GM12878 (cell line): ENCODE measurements around the gene ZNF280D. TPM values are rescaled to one million over a fixed set of nuclear protein-coding genes. Genes with fewer than 3 reads are reported as not detected.

Experiments
- ATAC-seq: fragments of 200-7000 bp; cut with Tn5 transposase; 3 replicates; pipeline ENCODE4 v1.9.1; 2020; ENCODE audit warnings: mild to moderate bottlenecking, moderate library complexity
- BruUV-seq: library from RNA; stranded (reverse); fragments of 400-500 nt; replicated peaks from 2 replicates; lab custom pipeline; 2021; lab: Mats Ljungman, UMichigan
- CTCF ChIA-PET: fragments of 300-600 bp; sonication (Branson Sonifier 250); formaldehyde crosslinking; extraction: SDS; loops from one replicate; lab custom pipeline; 2021; ENCODE audit warnings: inconsistent platforms; lab: Yijun Ruan, JAX
- POLR2A ChIA-PET: fragments of 350-600 bp; formaldehyde crosslinking; extraction: SDS; loops from one replicate; lab custom pipeline; 2021; ENCODE audit warnings: inconsistent platforms; lab: Charles Lee
- RAD21 ChIA-PET: fragments of 300-600 bp; sonication (Branson Sonifier 250); formaldehyde crosslinking; loops from one replicate; lab custom pipeline; 2023; ENCODE audit warnings: antibody characterized with exemption; ENCODE audit not compliant: unreplicated experiment; lab: Charles Lee
- SMC1A ChIA-PET: fragments of 300-600 bp; sonication (Branson Sonifier 250); formaldehyde crosslinking; loops from one replicate; lab custom pipeline; 2023; ENCODE audit not compliant: unreplicated experiment, uncharacterized antibody; lab: Charles Lee
- DNase-seq: peaks from one replicate; pipeline ENCODE4 v3.0.0-alpha.2; 2011; ENCODE audit warnings: low read depth, low spot score
- FAIRE-seq: peaks from 3 replicates; lab custom pipeline; 2011; peaks lifted over from hg19 to GRCh38; lab: Jason Lieb, UNC
- H2AFZ ChIP-seq: 2 replicates; pipeline ENCODE4 v1.6.0; 2011; ENCODE audit warnings: low read depth, low read length, control low read depth; ENCODE audit not compliant: control insufficient read depth
- H3K27ac ChIP-seq: 2 replicates; pipeline ENCODE4 v1.5.1; 2011; ENCODE audit warnings: control low read depth; ENCODE audit not compliant: control insufficient read depth, insufficient read depth
- H3K27me3 ChIP-seq, 2 experiments: replicated peaks in 1 of 2; 2 replicates each; pipeline versions ENCODE4 v1.6.0 to v1.6.1; 2011; ENCODE audit warnings: low read length in 1 of 2; ENCODE audit not compliant: control insufficient read depth in 2 of 2, insufficient read depth in 2 of 2
- H3K36me3 ChIP-seq, 2 experiments: 2 replicates each; pipeline ENCODE4 v1.5.1; 2011; ENCODE audit warnings: low read length in 1 of 2; ENCODE audit not compliant: control insufficient read depth in 2 of 2, insufficient read depth in 2 of 2
- H3K4me1 ChIP-seq: 2 replicates; pipeline ENCODE4 v1.6.1; 2011; ENCODE audit warnings: mild to moderate bottlenecking, low read length, moderate library complexity, mixed read lengths; ENCODE audit not compliant: control insufficient read depth, insufficient read depth
- H3K4me2 ChIP-seq: 2 replicates; pipeline ENCODE4 v1.6.0; 2011; ENCODE audit warnings: control low read depth; ENCODE audit not compliant: control insufficient read depth, insufficient read depth
- H3K4me3 ChIP-seq: fragments of 200-600 bp; sonication (generic); 2 replicates; pipeline ENCODE4 v1.5.1; 2016
- H3K79me2 ChIP-seq: 2 replicates; pipeline ENCODE4 v1.6.0; 2011; ENCODE audit warnings: low read length; ENCODE audit not compliant: control insufficient read depth, insufficient read depth
- H3K9ac ChIP-seq: 2 replicates; pipeline ENCODE4 v1.8.0; 2011; ENCODE audit warnings: low read length, control low read depth, mixed read lengths; ENCODE audit not compliant: control insufficient read depth, insufficient read depth
- H3K9me3 ChIP-seq: replicated peaks from 3 replicates; pipeline ENCODE4 v1.5.1; 2011; ENCODE audit warnings: mild to moderate bottlenecking, low read length; ENCODE audit not compliant: control insufficient read depth, insufficient read depth
- H4K20me1 ChIP-seq: 2 replicates; pipeline ENCODE4 v1.6.0; 2011; ENCODE audit not compliant: control insufficient read depth, insufficient read depth
- PML ChIP-seq: IDR thresholded peaks from 2 replicates; pipeline ENCODE4 v1.6.1; 2012; ENCODE audit warnings: low read length, inconsistent platforms
- RCOR1 ChIP-seq: conservative IDR thresholded peaks from 2 replicates; pipeline ENCODE4 v1.6.1; 2012; ENCODE audit warnings: low read depth, low read length, improper control_type of control experiment
- ZBTB11 ChIP-seq: fragments of 450-650 bp; formaldehyde crosslinking; IDR thresholded peaks from 2 replicates; pipeline ENCODE4 v1.5.0; 2022; ENCODE audit warnings: mild to moderate bottlenecking, missing genetic modification characterization
- ZNF24 ChIP-seq: fragments of 450-650 bp; IDR thresholded peaks from 2 replicates; pipeline ENCODE4 v1.6.1; 2017; ENCODE audit warnings: antibody characterized with exemption, mild to moderate bottlenecking
- WGBS: methylation state at CpG from one replicate; pipeline ENCODE4 v1.1.6; 2016; ENCODE audit warnings: low lambda C conversion rate; ENCODE audit not compliant: insufficient replicate concordance, insufficient coverage; ENCODE audit errors: missing lambda C conversion rate; 5-methylcytosine and 5-hydroxymethylcytosine counted together
- in situ Hi-C: fragments of 300-500 bp; cut with MboI; formaldehyde crosslinking; loops from 9 replicates; pipeline ENCODE4 v1.14.3; 2018; ENCODE audit warnings: mixed read lengths
- intact Hi-C: fragments of 100-400 bp; cut with micrococcal nuclease; formaldehyde crosslinking; loops from one replicate; pipeline ENCODE4 v1.14.2; 2022; ENCODE audit not compliant: unreplicated experiment
- polyA plus RNA-seq, 11 experiments: library from polyadenylated mRNA; depleted of rRNA in 4 of 11; unstranded in 6 of 11; stranded (reverse) in 5 of 11; fragments of >200 nt; fragmentation: Nextera tagmentation in 4 of 11; fragmentation: Illumina TruSeq in 1 of 11; extraction: Ambion mirVana in 4 of 11; extraction: Trizol in 1 of 11; gene quantifications; 1 replicate in 1 of 11; 2 replicates in 10 of 11; pipeline versions ENCODE4 v1.2.1 to v1.2.3, GENCODE V29; 2011 to 2016; ENCODE audit warnings: inconsistent platforms in 2 of 11, missing spikeins in 2 of 11, low read depth in 1 of 11
- total RNA-seq, 4 experiments: library from RNA; depleted of rRNA in 3 of 4; stranded (reverse); fragments of >200 nt in 3 of 4; fragmentation: Illumina TruSeq in 1 of 4; extraction: Trizol in 1 of 4; gene quantifications; 2 replicates each; pipeline versions ENCODE4 v1.2.1 to v1.2.3, GENCODE V29; 2013 to 2021

ZNF280D gene
- total and polyA plus RNA-seq, 10 of the 15 experiments (the other 5 are each of a cell fraction or from before 2014, with no cell fraction given): 5.6 to 18.6 (median 8.6) TPM

DNA sequence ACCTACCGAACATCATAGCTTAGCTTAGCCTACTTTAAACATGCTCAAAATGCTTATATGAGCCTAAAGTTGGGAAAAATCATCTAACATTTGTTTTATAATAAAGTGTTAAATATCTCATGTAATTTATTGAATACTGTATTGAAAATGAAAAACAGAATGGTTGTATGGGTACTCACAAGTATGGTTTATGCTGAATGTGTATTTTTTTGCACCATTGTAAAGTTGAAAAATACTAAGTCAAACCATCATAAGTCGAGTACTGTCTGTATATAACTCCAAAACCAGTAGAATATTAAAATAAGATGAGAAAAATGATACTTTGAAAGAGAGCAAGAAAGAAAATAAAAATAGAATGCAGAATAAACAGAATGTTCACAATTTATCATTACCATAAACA is 115.7 kb downstream of the ZNF280D start (continued):
- TF ChIP-seq RCOR1: no peak
- no peak for TF ChIP-seq ZBTB11 (CRISPR knock-in tag)
- TF ChIP-seq ZNF24: no peak

DNA sequence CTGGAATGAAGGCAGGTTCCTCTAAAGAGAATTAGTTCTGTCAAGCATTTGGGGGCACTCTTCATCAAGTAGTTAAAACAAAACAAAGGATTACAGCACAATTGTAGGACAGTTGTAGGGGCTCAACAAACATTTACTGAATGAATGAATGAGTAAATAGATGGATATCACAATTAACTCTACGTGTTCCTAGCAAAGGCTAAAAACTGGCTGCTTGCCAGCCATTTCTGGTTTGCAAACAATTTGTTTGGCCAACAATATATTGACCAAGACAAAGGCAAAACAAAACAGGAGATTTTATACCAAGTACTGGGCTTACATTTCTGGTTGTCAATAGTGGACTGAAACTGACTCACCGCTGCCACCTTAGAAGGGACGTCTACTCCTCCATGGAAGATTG is 116.8 kb downstream of the ZNF280D start:
- Histone ChIP-seq H3K27ac (no peak overlapping the region), H3K4me2 (no peak overlapping the region), H3K9me3 (no peaks in the 10 kb centered on the region), H3K36me3 (no peaks in the 10 kb centered on the region), H4K20me1 (no peaks in the 10 kb centered on the region), H3K9ac (no peak overlapping the region), H3K4me3 (no peak overlapping the region), H3K4me1 (no peaks in the 10 kb centered on the region), H3K79me2 (no peaks in the 10 kb centered on the region), H3K27me3 (no peaks in the 10 kb centered on the region), H2AFZ (no peak overlapping the region)
- intact Hi-C loops (no loop called here), in situ Hi-C loops (no loop called here)
- ChIA-PET CTCF (no interaction called here), RAD21 (no interaction called here), SMC1A (no interaction called here), POLR2A (no interaction called here)
- TF ChIP-seq PML: no peak
- ATAC-seq (no peak), DNase-seq (no peak), FAIRE-seq (no peak)
- WGBS: 73% methylated on average over 3 of the region's 3 CpGs
- no TSS peak for BruUV-seq
